Smooth muscle cell (in vitro differentiated cells): ENCODE measurements around the gene LDLRAD4. TPM values are rescaled to one million over a fixed set of nuclear protein-coding genes. Genes with fewer than 3 reads are reported as not detected.
A peak's percentile ranks its signal among the peaks of the same experiment; 100 is the strongest.

Source experiments
- DNase-seq: peaks from one replicate; lab custom pipeline; 2025; ENCODE audit not compliant: unreplicated experiment; lab: John Stamatoyannopoulos, UW
- H2AFZ ChIP-seq: fragments of 200-600 bp; sonication (generic); 2 replicates; pipeline ENCODE4 v1.6.0; 2016; ENCODE audit warnings: antibody characterized with exemption, low read depth, mild to moderate bottlenecking
- H3F3A ChIP-seq: fragments of 200-600 bp; sonication (generic); 2 replicates; pipeline ENCODE4 v1.6.0; 2017; ENCODE audit warnings: antibody characterized with exemption, low read depth
- H3K27ac ChIP-seq: fragments of 200-600 bp; sonication (generic); 2 replicates; pipeline ENCODE4 v1.5.1; 2016; ENCODE audit warnings: low read depth, mild to moderate bottlenecking
- H3K27me3 ChIP-seq: fragments of 200-600 bp; sonication (generic); 2 replicates; pipeline ENCODE4 v1.6.1; 2016; ENCODE audit warnings: low read depth, mild to moderate bottlenecking
- H3K36me3 ChIP-seq: fragments of 200-600 bp; sonication (generic); 2 replicates; pipeline ENCODE4 v1.5.1; 2016; ENCODE audit warnings: low read depth
- H3K4me1 ChIP-seq: fragments of 200-600 bp; sonication (generic); 2 replicates; pipeline ENCODE4 v1.5.1; 2016; ENCODE audit warnings: low read depth
- H3K4me2 ChIP-seq: fragments of 200-600 bp; sonication (generic); 2 replicates; pipeline ENCODE4 v1.6.0; 2016; ENCODE audit warnings: mild to moderate bottlenecking
- H3K4me3 ChIP-seq: fragments of 200-600 bp; sonication (generic); 2 replicates; pipeline ENCODE4 v1.5.1; 2016; ENCODE audit warnings: mild to moderate bottlenecking
- H3K79me2 ChIP-seq: fragments of 200-600 bp; sonication (generic); 2 replicates; pipeline ENCODE4 v1.6.0; 2016; ENCODE audit warnings: low read depth, mild to moderate bottlenecking
- H3K9ac ChIP-seq: fragments of 200-600 bp; sonication (generic); 2 replicates; pipeline ENCODE4 v1.6.0; 2016; ENCODE audit warnings: low read depth
- H3K9me3 ChIP-seq: fragments of 200-600 bp; sonication (generic); replicated peaks from 2 replicates; pipeline ENCODE4 v1.5.1; 2016; ENCODE audit warnings: low read depth
- H4K20me1 ChIP-seq: fragments of 200-600 bp; sonication (generic); 2 replicates; pipeline ENCODE4 v1.6.0; 2016; ENCODE audit warnings: low read depth
- WGBS: methylation state at CpG from one replicate; pipeline ENCODE4 v1.1.7; 2016; ENCODE audit warnings: low lambda C conversion rate; 5-methylcytosine and 5-hydroxymethylcytosine counted together
- polyA plus RNA-seq: library from polyadenylated mRNA; unstranded; fragments of >200 nt; fragmentation: Nextera tagmentation; extraction: Ambion mirVana; gene quantifications from 2 replicates; pipeline ENCODE4 v1.2.1, GENCODE V29; 2016
- total RNA-seq: library from RNA; depleted of rRNA; stranded (reverse); fragments of >200 nt; gene quantifications from 2 replicates; pipeline ENCODE4 v1.2.3, GENCODE V29; 2014
- TF ChIP-seq, protein P1 (sequence below): fragments of 200-600 bp; sonication (generic); IDR thresholded peaks from 2 replicates; pipeline ENCODE4 v1.5.1; 2017; ENCODE audit warnings: borderline replicate concordance, mild to moderate bottlenecking, antibody characterized with exemption; ENCODE audit not compliant: insufficient read depth, poor library complexity, severe bottlenecking

The LDLRAD4 gene
- total and polyA plus RNA-seq, 2 experiments from 2014 or later, result 36.2 to 48.3 TPM

DNA sequence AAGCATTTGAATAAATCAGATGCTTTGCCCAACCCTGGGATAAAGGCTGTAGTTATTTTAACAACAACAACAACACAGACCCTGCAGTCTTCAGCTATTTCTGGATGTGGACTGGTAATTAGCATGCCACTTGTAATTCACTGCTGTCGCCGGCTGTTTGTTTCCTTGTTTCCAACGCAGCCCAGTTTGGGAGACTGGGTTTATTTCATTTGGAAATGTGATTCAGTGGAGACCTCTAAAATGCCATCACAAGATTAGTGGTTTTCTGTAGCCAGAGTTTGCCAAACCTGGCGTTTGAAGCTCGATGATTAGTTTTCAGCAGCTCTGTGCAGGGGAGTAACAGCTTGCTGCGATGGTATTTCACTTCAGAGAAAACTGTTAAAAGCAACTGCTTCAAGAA, 83.5 kb downstream of the LDLRAD4 start:
- Histone ChIP-seq H3F3A (peaks cover 5% of the 10 kb centered on the region), H3K4me3 (no peak overlapping the region), H3K4me2 (peak overlapping the region; percentile 37), H3K27ac (peak overlapping the region; percentile 55), H2AFZ (no peak overlapping the region), H4K20me1 (peaks cover 76% of the 10 kb centered on the region), H3K36me3 (no peaks in the 10 kb centered on the region), H3K9me3 (no peaks in the 10 kb centered on the region), H3K9ac (no peak overlapping the region), H3K27me3 (no peaks in the 10 kb centered on the region), H3K79me2 (peaks cover 51% of the 10 kb centered on the region), H3K4me1 (peaks cover 12% of the 10 kb centered on the region)
- TF ChIP-seq, protein P1, sequence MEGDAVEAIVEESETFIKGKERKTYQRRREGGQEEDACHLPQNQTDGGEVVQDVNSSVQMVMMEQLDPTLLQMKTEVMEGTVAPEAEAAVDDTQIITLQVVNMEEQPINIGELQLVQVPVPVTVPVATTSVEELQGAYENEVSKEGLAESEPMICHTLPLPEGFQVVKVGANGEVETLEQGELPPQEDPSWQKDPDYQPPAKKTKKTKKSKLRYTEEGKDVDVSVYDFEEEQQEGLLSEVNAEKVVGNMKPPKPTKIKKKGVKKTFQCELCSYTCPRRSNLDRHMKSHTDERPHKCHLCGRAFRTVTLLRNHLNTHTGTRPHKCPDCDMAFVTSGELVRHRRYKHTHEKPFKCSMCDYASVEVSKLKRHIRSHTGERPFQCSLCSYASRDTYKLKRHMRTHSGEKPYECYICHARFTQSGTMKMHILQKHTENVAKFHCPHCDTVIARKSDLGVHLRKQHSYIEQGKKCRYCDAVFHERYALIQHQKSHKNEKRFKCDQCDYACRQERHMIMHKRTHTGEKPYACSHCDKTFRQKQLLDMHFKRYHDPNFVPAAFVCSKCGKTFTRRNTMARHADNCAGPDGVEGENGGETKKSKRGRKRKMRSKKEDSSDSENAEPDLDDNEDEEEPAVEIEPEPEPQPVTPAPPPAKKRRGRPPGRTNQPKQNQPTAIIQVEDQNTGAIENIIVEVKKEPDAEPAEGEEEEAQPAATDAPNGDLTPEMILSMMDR, result no peak
- DNase-seq, result no peak
- 25% methylated on average over 6 of the region's 6 CpGs for WGBS

DNA sequence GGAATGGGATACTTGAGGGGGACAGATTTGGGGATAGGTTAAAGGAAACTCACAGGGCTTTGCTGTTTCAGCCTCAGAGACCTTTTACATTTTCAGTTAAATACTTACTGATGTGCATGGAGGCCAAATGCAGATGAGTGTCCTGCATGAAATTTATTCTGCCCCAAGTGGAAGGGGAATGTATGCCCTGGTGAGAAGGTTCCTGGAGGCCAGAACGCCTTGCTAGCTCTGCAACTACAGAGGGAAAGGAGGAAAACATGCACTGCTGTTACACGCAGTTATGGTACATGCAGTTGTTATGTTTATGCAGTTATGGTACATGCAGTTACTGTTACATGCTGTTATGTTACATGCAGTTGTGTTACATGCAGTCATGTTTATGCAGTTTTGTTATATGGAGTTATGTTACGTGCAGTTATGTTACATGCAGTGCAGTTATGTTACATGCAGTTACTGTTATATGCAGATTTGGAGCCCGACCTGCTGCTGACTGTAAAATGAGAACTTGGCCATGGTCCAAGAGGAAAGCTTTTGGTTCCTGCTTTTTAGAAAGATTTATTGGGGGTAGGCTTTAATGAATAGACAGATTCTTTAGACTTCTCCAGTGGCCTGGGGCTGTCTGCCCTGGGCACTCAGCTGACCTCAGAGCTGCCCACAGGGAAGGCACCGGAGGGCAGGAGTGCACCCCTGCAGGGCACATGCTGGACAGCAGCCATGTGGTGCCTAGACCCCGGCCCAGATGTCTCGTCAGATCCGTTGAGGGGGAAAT, 84.1 kb downstream of the LDLRAD4 start:
- Histone ChIP-seq H3K4me2 (peak overlapping the region; percentile 37), H3K36me3 (no peaks in the 10 kb centered on the region), H4K20me1 (peaks cover 70% of the 10 kb centered on the region), H2AFZ (no peak overlapping the region), H3K27ac (peak overlapping the region; percentile 55), H3K79me2 (peaks cover 51% of the 10 kb centered on the region), H3K27me3 (no peaks in the 10 kb centered on the region), H3K4me3 (no peak overlapping the region), H3K9me3 (no peaks in the 10 kb centered on the region), H3K4me1 (peaks cover 12% of the 10 kb centered on the region), H3F3A (peaks cover 5% of the 10 kb centered on the region), H3K9ac (no peak overlapping the region)
- WGBS, result 90% methylated on average over 8 of the region's 8 CpGs
- TF ChIP-seq, protein P1, result no peak
- no peak for DNase-seq

DNA sequence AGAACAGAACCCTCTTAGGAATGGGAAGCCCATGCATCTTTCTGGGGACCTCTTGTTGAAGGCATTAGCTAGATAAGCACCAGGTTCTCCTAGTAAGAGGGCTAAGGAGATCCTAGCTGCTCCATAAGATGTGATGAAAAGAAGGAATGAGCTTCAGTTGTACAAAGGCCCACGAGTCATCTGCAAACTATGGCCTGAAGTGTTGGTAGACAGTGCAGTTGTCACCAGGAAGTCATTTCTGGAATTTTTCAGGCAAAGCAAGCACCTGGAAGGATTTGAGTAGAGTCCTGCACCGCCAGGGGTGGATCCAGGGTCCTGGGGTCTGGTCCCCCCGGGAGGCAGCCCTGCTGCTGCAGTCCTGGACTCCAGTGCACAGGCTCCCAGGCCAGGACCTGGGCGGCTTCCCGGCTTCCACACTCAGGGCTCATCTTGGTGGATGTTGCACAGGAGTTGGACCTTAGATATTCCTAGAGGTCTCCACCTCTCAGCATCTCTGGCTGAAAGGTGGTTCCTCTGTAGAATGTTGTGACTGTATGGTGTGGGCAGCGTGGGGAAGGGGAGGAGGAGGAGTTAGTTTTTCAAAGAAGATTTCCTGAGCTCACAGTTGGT, 85.3 kb downstream of the LDLRAD4 start:
- Histone ChIP-seq H3K27ac (no peak overlapping the region), H3K9me3 (no peaks in the 10 kb centered on the region), H3K4me2 (peak overlapping the region; percentile 12), H3K27me3 (no peaks in the 10 kb centered on the region), H3K4me1 (peaks cover 12% of the 10 kb centered on the region), H2AFZ (no peak overlapping the region), H3K9ac (no peak overlapping the region), H3K36me3 (no peaks in the 10 kb centered on the region), H3K79me2 (peaks cover 58% of the 10 kb centered on the region), H3K4me3 (no peak overlapping the region), H3F3A (peaks cover 5% of the 10 kb centered on the region), H4K20me1 (peaks cover 67% of the 10 kb centered on the region)
- WGBS, result 84% methylated on average over 6 of the region's 6 CpGs
- DNase-seq, result no peak
- TF ChIP-seq, protein P1, result no peak
